ENCODE measurements around the gene HDGFL3. TPM values are rescaled to one million over a fixed set of nuclear protein-coding genes. Genes with fewer than 3 reads are reported as not detected.

The HDGFL3 gene
- total and polyA plus RNA-seq, 2 experiments from 2014 or later: 68.6 to 135 TPM

DNA sequence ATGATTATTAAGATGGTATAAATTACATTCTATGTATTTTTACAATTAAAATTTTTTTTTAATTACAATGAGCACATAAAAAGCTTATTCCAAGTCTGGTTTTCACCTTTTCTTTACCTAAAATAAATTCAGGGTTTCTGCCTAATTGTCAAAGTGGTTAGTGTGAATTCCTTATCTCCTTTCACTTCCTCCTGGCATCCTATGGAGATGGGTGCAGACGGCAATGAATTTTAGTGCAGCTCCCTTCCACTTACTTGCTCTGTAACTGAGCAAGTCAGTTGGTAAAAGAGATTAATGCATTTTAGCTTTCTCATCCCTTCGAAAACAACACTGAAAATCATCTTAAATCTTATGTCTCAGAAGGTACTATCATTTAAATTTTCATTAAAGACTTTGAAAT, 13.1 kb downstream of the HDGFL3 start:
- ATAC-seq: peak; percentile 29; the same call in 1 of the 3 replicates
- peaks cover 11% of the 10 kb centered on the region; the same call in 1 of the 2 replicates for H4K20me1 ChIP-seq (replicated peaks; ENCODE audit: insufficient read depth)
- peaks cover 46% of the 10 kb centered on the region for H3K4me1 Mint-ChIP-seq
- H3K4me3 ChIP-seq: no peak overlapping the region
- peak overlapping the region; percentile 18; the same call in 1 of the 2 replicates for H3K4me2 ChIP-seq
- peak overlapping the region; percentile 21; the same call in 1 of the 3 replicates for H3K4me3 Mint-ChIP-seq
- no peaks in the 10 kb centered on the region; the same call in 2 of the 3 replicates for H3K9me3 Mint-ChIP-seq
- peaks cover 30% of the 10 kb centered on the region for H3K4me1 ChIP-seq (ENCODE audit: insufficient read depth)
- H3K36me3 ChIP-seq (ENCODE audit: insufficient read depth): no peaks in the 10 kb centered on the region
- H3K27me3 Mint-ChIP-seq (ENCODE audit: insufficient read depth, low read depth, poor library complexity): no peaks in the 10 kb centered on the region
- H3K79me2 ChIP-seq (replicated peaks; ENCODE audit: insufficient read depth): peaks cover 100% of the 10 kb centered on the region
- TF ChIP-seq ETS1 (IDR thresholded peaks at IDR 0.05) (no peak), POLR2AphosphoS5 (IDR thresholded peaks at IDR 0.05; ENCODE audit: low read depth) (no peak), CREB1 (CRISPR knock-in tag; IDR thresholded peaks at IDR 0.05; ENCODE audit: low read depth) (no peak), ZNF331 (CRISPR knock-in tag; IDR thresholded peaks at IDR 0.05; ENCODE audit: low read depth) (no peak), REST (IDR thresholded peaks at IDR 0.05; ENCODE audit: unreplicated experiment) (no peak)
- H3K27me3 ChIP-seq (ENCODE audit: insufficient read depth): no peaks in the 10 kb centered on the region
- no peak for DNase-seq (ENCODE audit: low spot score)
- no peak overlapping the region for H2AFZ ChIP-seq
- no peak overlapping the region for H3K27ac Mint-ChIP-seq
- H3K9me2 ChIP-seq (ENCODE audit: insufficient read depth): no peaks in the 10 kb centered on the region
- no peaks in the 10 kb centered on the region for H3F3A ChIP-seq (replicated peaks; ENCODE audit: low read depth)
- no peak overlapping the region for H3K27ac ChIP-seq (ENCODE audit: low read depth)
- peaks cover 22% of the 10 kb centered on the region; the same call in 2 of the 3 replicates for H3K36me3 Mint-ChIP-seq (ENCODE audit: low read depth)

DNA sequence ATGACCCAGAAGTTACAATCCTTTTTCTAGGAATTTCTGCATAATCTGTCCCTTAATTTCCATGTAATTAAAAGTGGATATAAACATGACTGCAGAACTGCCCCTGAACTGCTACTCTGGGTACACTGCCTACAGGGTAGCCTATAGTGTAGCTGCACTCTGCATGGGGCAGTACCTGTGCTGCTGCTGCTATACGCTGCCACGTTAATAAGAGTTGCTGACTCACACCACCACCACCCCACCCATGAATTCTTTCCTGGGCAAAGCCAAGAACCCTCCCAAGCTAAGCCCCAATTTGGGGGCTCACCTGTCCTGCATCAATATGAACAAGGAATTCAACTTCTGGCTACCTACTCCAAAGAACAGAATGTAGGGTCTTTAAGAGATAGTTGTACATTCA, 13.9 kb downstream of the HDGFL3 start:
- no peak for DNase-seq (ENCODE audit: low spot score)
- H3K27me3 Mint-ChIP-seq (ENCODE audit: insufficient read depth, low read depth, poor library complexity): no peaks in the 10 kb centered on the region
- H3K9me2 ChIP-seq (ENCODE audit: insufficient read depth): no peaks in the 10 kb centered on the region
- peak; percentile 75 for ATAC-seq
- H3K4me3 Mint-ChIP-seq: no peak overlapping the region
- H3K4me3 ChIP-seq: no peak overlapping the region
- H3K27ac Mint-ChIP-seq: 0 out of 2 replicates have a peak overlapping the region, but pooled peaks have one; percentile 18
- H3K36me3 Mint-ChIP-seq (ENCODE audit: low read depth): peaks cover 30% of the 10 kb centered on the region
- peaks cover 30% of the 10 kb centered on the region for H3K4me1 ChIP-seq (ENCODE audit: insufficient read depth)
- peaks cover 19% of the 10 kb centered on the region; the same call in 1 of the 2 replicates for H4K20me1 ChIP-seq (replicated peaks; ENCODE audit: insufficient read depth)
- no peak overlapping the region for H2AFZ ChIP-seq
- H3K36me3 ChIP-seq (ENCODE audit: insufficient read depth): no peaks in the 10 kb centered on the region
- peaks cover 100% of the 10 kb centered on the region for H3K79me2 ChIP-seq (replicated peaks; ENCODE audit: insufficient read depth)
- H3K27me3 ChIP-seq (ENCODE audit: insufficient read depth): no peaks in the 10 kb centered on the region
- no peak overlapping the region for H3K27ac ChIP-seq (ENCODE audit: low read depth)
- no peaks in the 10 kb centered on the region for H3F3A ChIP-seq (replicated peaks; ENCODE audit: low read depth)
- TF ChIP-seq POLR2AphosphoS5 (IDR thresholded peaks at IDR 0.05; ENCODE audit: low read depth) (no peak), ZNF462 (CRISPR knock-in tag; IDR thresholded peaks at IDR 0.05) (no peak), ZNF114 (CRISPR knock-in tag; IDR thresholded peaks at IDR 0.05) (no peak)
- TF ChIP-seq, protein P1, sequence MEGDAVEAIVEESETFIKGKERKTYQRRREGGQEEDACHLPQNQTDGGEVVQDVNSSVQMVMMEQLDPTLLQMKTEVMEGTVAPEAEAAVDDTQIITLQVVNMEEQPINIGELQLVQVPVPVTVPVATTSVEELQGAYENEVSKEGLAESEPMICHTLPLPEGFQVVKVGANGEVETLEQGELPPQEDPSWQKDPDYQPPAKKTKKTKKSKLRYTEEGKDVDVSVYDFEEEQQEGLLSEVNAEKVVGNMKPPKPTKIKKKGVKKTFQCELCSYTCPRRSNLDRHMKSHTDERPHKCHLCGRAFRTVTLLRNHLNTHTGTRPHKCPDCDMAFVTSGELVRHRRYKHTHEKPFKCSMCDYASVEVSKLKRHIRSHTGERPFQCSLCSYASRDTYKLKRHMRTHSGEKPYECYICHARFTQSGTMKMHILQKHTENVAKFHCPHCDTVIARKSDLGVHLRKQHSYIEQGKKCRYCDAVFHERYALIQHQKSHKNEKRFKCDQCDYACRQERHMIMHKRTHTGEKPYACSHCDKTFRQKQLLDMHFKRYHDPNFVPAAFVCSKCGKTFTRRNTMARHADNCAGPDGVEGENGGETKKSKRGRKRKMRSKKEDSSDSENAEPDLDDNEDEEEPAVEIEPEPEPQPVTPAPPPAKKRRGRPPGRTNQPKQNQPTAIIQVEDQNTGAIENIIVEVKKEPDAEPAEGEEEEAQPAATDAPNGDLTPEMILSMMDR (conservative IDR thresholded peaks at IDR 0.05; ENCODE audit: low read depth in 2 of 2): no peak
- H3K9me3 Mint-ChIP-seq: no peaks in the 10 kb centered on the region; the same call in 2 of the 3 replicates
- peaks cover 44% of the 10 kb centered on the region for H3K4me1 Mint-ChIP-seq
- H3K4me2 ChIP-seq: no peak overlapping the region
